Left kidney (tissue), 8 donors: ENCODE measurements around the gene IGF1. TPM values are rescaled to one million over a fixed set of nuclear protein-coding genes. Genes with fewer than 3 reads are reported as not detected.

Experiments used
- DNase-seq: peaks from one replicate; pipeline ENCODE4 v3.0.0-alpha.2; 2013
- long read RNA-seq, 8 donors: transcript quantifications; one replicate each; lab custom pipeline, GENCODE V29; 2026
- polyA plus RNA-seq: library from polyadenylated mRNA; unstranded; fragments of 120-200 nt; gene quantifications from one replicate; pipeline ENCODE4 v1.2.1, GENCODE V29; 2013; ENCODE audit not compliant: insufficient read length

The IGF1 gene
- 3.7 TPM for polyA plus RNA-seq
- long read RNA-seq, donor 1, full-length matches to known transcripts: 5 of 5 reads
- long read RNA-seq, donor 1, partial matches to known transcripts: 0 of 5 reads
- long read RNA-seq, donor 1, other reads (novel, unspliced or antisense): 0 of 5 reads
- long read RNA-seq, donor 2, full-length matches to known transcripts: 4 of 4 reads
- long read RNA-seq, donor 2, partial matches to known transcripts: 0 of 4 reads
- long read RNA-seq, donor 2, other reads (novel, unspliced or antisense): 0 of 4 reads
- long read RNA-seq, donor 3: 0 reads
- long read RNA-seq, donor 4: 0 reads
- long read RNA-seq, donor 5, full-length matches to known transcripts: 1 of 1 reads
- long read RNA-seq, donor 5, partial matches to known transcripts: 0 of 1 reads
- long read RNA-seq, donor 5, other reads (novel, unspliced or antisense): 0 of 1 reads
- long read RNA-seq, donor 6, full-length matches to known transcripts: 5 of 5 reads
- long read RNA-seq, donor 6, partial matches to known transcripts: 0 of 5 reads
- long read RNA-seq, donor 6, other reads (novel, unspliced or antisense): 0 of 5 reads
- long read RNA-seq, donor 7, full-length matches to known transcripts: 2 of 2 reads
- long read RNA-seq, donor 7, partial matches to known transcripts: 0 of 2 reads
- long read RNA-seq, donor 7, other reads (novel, unspliced or antisense): 0 of 2 reads
- long read RNA-seq, donor 8: 0 reads

- DNase-seq: peak; percentile 48
Measured at GRCh38 chr12:102480406-102480805, at the start of gene IGF1. TSS of gene IGF1 (minus strand) at chr12:102480563. CDS start at chr12:102480381, 182 bp downstream.

DNA sequence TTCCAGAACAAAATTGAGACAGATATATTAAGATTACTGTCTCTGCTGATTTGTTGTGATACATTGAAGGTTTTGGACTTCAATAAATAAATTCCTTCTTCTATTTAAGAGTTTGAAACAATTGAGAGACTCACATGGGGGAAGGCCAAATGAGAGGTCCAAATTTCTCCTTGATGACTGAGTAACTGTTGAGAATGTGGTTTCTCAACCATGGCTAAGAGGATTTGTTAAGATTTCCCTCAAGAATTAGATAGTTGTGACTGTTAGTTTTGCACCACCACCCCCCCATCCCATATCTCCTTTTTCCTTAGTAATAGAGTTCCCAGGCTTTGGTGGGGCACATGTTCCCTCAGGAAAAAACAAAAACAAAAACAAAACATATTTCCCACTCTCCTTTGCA lies 47.7 kb upstream of the IGF1 start:
- DNase-seq: no peak

DNA sequence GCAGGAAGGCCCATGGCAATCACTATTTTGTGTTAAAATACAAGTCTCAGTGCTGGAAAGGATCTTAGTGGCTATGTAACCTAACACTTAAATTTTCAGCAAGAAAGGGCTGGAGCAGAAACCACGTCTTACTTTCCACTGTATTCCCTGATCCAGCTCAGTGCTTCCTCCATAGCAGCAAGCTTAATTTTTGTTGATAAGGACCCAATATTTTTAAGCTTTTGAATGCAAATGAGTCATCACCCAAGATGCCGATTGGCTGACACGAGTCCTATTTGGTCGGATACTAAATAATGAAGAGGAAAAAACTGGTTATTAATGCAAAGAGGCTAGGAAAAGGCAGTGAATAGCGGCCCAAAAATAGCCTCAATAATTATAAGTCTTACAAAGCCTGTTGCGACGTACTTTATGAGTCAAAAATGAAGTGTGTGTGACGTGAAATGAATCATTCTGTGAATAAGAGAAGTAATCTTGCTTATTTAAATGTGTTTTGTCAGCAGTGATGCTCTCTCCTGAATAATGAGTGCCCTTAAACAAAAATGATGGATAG lies 46.9 kb upstream of the IGF1 start:
- no peak for DNase-seq

GRCh38 chr12:102526656-102527055 lies 46.3 kb upstream of the IGF1 start:
- no peak for DNase-seq

GRCh38 chr12:102522768-102523167 lies 42.4 kb upstream of the IGF1 start:
- no peak for DNase-seq

GRCh38 chr12:102521662-102522277 lies 41.4 kb upstream of the IGF1 start:
- no peak for DNase-seq

DNA sequence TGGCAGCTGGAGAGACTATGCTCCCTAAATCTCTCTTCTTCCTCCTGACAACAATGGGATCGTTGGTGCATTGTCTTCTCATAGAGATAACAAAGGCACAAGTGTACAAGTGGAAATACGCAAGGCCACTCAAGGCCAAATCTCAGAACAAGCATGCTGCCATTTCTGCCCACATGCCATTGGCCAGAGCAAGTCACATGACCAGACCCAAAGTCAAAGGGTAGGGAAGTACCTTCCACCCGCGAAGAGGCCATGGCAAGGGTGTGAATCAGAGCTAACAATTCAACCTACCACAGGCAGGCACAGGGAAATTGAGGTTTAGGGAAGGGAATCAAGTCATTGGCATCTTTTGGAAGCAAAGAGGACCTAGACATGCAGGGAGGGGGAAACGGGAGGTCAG lies 38.5 kb upstream of the IGF1 start:
- no peak for DNase-seq

- DNase-seq: no peak
Measured at GRCh38 chr12:102514696-102515095, 34.3 kb upstream of the IGF1 start.

GRCh38 chr12:102513739-102514138 lies 33.4 kb upstream of the IGF1 start:
- no peak for DNase-seq

DNA sequence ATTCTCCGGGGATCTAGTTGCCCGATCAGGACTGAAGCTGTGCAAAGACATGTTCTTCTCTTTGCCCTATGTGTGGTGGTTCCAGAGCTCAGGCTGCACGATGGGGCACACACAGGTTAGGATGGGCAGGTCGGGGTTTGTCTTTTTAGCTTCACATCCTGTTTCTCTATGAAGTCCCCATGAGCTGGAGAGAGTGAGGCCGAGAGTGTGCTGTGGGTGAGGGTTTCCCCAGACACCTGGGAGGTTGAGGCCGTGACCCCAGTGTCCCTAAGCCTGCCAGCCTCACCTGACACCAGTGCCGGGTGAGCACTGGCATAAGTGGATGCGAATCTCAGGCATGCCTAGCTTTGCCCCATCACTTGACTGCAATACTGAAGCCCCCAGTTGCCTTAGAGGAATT lies 32.9 kb upstream of the IGF1 start:
- no peak for DNase-seq

GRCh38 chr12:102512523-102512922 lies 32.2 kb upstream of the IGF1 start:
- no peak for DNase-seq

DNA sequence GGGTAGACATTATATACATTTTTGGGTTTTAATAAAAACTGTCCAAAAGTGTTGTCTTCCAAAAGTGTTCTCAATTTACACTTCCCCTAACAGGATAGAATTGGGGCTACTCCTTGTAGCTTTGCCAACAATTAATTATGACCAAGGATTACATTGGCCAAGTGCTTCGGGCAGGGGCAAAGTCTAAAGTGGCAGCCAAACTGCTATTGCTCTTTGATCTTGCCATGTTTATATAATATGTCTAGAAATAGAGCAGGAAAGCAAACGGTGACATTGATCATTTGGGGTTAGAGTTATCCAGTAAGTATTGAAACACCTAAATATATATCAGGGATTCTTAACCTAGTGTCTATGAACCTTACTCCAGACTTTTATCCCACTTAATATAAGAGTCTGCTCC lies 31.2 kb upstream of the IGF1 start:
- no peak for DNase-seq

GRCh38 chr12:102510463-102510862 lies 30.1 kb upstream of the IGF1 start:
- DNase-seq: no peak

DNA sequence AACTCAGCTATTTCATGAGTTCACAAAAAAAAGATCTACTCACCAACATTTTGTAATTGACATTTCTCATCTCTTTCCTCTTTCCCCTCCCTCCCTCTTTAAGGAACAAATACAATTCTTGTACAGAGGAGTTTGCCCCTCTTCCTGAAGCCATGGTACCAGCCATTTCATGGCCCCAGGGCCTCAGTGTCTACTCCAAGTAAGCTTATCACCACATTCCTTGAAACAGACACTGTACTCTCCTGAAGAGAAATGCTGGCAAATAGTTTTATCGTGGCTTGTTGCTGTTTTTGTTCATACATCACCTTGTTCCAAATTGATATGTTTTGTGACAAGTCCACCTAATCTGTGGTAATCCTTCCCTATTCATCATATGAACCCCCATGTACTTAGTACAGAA lies 29.7 kb upstream of the IGF1 start:
- DNase-seq: no peak

- no peak for DNase-seq
Measured at GRCh38 chr12:102509123-102509626, 28.8 kb upstream of the IGF1 start.

DNA sequence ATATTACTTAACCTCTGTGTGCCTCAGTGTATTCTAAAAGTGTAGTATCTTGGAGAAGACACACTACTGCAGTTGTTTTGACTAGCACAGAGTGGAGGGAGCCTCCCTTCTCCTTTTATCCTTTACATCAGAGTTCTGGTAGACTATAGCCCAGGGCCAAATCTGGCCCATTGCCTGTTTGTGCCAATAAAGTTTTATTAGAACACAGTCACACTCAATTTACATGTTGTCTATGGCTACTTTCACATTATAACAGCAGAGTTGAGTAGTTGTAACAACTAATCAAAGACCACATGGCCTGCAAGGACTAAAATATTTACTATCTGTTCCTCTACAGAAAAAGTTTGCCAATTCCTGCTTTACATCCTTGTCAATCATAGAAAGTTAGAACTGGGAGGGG lies 27.7 kb upstream of the IGF1 start:
- no peak for DNase-seq

DNA sequence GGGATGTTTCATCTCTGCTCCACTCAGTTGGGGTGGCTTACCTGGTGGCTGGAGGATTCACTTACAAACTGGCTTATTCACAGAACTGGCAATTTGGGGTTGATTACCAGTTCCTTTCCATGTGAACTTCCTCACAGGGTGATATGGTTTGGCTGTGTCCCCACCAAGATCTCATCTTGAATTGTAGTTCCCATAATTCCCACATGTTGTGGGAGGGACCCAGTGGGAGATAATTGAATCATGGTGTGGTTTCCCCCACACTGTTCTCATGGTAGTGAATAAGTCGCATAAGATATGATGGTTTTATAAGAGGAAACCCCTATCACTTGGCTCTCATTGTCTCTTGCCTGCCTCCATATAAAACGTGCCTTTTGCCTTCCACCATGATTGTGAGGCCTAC lies 26.9 kb upstream of the IGF1 start:
- DNase-seq: no peak

DNA sequence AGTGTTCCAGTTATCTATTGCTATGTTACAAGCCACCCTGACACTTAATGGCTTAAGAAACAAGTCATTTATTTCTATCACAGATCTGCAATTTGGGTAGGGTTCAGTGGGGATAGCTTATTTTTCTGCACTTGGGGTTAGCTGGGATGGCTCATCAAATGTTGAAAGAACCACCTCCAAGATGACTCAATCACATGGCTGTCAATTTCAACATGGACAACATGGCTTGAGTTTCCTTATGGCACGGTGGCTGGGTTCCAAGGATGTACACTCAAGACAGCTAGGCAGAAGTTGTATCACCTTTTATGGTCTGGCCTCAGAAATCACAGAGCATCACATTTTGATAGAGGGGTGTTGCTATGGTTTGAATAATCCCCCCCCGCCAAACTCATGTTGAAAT lies 24.5 kb upstream of the IGF1 start:
- no peak for DNase-seq

DNA sequence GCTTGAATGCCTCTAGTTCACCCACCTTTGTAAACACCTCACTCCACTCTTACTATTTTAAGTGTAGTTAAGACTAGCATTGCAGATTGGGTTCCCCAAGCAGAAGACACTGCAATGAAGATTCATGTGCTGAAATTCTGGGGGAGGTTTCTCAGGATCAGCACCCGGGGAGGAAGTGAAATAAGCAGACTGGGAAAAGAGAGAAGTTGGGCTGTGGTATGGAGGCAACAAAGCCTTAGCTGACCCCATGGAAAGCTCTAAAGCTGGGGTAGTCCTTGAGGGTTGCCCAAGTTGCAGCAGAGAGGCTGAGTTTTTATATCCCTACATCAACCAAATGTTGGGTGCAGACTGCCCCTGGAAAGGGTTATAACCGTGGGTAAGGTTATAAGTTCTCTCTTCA lies 23.9 kb upstream of the IGF1 start:
- no peak for DNase-seq

DNA sequence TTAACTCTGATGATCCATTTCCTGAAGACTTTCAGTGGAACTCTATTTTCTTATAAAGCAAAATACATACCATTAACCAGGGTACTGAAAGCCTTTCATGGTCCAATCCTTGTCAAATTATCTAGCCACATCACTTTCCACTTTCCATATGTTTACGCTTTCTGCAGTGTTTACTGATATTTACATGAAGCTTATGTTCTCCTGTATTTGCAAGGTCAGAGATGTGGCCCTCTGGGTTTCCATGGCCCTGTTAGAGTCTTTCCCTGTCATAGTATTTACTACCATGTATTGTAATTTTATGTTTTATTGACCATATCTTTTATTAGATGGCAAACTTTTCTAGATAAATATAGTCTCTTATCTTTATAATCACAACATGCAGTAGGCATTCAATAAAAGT lies 23.5 kb upstream of the IGF1 start:
- no peak for DNase-seq

GRCh38 chr12:102503056-102503681 lies 22.8 kb upstream of the IGF1 start:
- no peak for DNase-seq

- DNase-seq: no peak
Measured at GRCh38 chr12:102501773-102502172, 21.4 kb upstream of the IGF1 start.
